Gastrocnemius medialis (tissue), 4 donors: Measurements from ENCODE around the gene ETV6. TPM values are rescaled to one million over a fixed set of nuclear protein-coding genes. Genes with fewer than 3 reads are reported as not detected.

Source experiments
- ATAC-seq, 2 donors: fragments of 150-250 bp; one replicate each; pipeline ENCODE4 v1.9.1; 2016
- DNase-seq, 2 donors: peaks; one replicate each; pipeline ENCODE4 v3.0.0-alpha.2; 2019
- H3K27ac ChIP-seq, 4 donors: fragments of 200-600 bp; sonication (generic); 1 replicate in 1 of 4; 2 replicates in 3 of 4; pipeline ENCODE4 v1.5.1; 2016 to 2018; ENCODE audit warnings: mild to moderate bottlenecking in 2 of 4, moderate library complexity in 1 of 4
- H3K27me3 ChIP-seq, 3 donors: fragments of 200-600 bp; sonication (generic) in 2 of 3; 1 replicate in 1 of 3; 2 replicates in 2 of 3; pipeline versions ENCODE4 v1.5.1 to v1.6.0; 2016 to 2019; ENCODE audit warnings: mild to moderate bottlenecking in 1 of 3, moderate library complexity in 1 of 3
- H3K36me3 ChIP-seq, 2 donors: fragments of 200-600 bp; sonication (generic) in 1 of 2; one replicate each; pipeline ENCODE4 v1.5.1; 2017 to 2018
- H3K4me1 ChIP-seq, 2 donors: fragments of 200-600 bp; sonication (generic) in 1 of 2; one replicate each; pipeline ENCODE4 v1.5.1; 2016 to 2017; ENCODE audit warnings: mild to moderate bottlenecking in 2 of 2
- H3K4me3 ChIP-seq, 4 donors: fragments of 200-600 bp; sonication (generic) in 3 of 4; 1 replicate in 1 of 4; 2 replicates in 3 of 4; pipeline ENCODE4 v1.5.1; 2016 to 2019; ENCODE audit warnings: mild to moderate bottlenecking in 2 of 4
- H3K9me3 ChIP-seq, 3 donors: fragments of 200-600 bp; sonication (generic) in 2 of 3; 1 replicate in 1 of 3; 2 replicates in 2 of 3; pipeline ENCODE4 v1.5.1; 2016 to 2019
- POLR2A ChIP-seq, 2 donors: fragments of 450-650 bp; IDR thresholded peaks; one replicate each; pipeline ENCODE4 v1.6.1; 2017; ENCODE audit warnings: antibody characterized with exemption in 2 of 2, mild to moderate bottlenecking in 2 of 2, moderate library complexity in 2 of 2
- in situ Hi-C, 4 donors: fragments of 200-750 bp; cut with MboI; loops; one replicate each; pipeline versions ENCODE4 v1.15.0 to v1.8.0; 2017; ENCODE audit warnings: low sequenced_read_pairs in 4 of 4
- intact Hi-C: fragments of 100-400 bp; cut with DNase I; formaldehyde crosslinking; loops from one replicate; pipeline ENCODE4 v1.15.1; 2023; ENCODE audit warnings: low total_unique reads
- total RNA-seq, 4 donors: library from RNA; depleted of rRNA; stranded (reverse); fragments of >200 nt; gene quantifications; one replicate each; pipeline versions ENCODE4 v1.1.0 to v1.2.3, GENCODE V29; 2016
- TF ChIP-seq, protein P1 (sequence below), 5 experiments: fragments of 450-650 bp in 3 of 5; fragments of 200-600 bp in 2 of 5; sonication (generic) in 2 of 5; IDR thresholded peaks in 4 of 5; conservative IDR thresholded peaks in 1 of 5; 1 replicate in 4 of 5; 2 replicates in 1 of 5; pipeline ENCODE4 v1.5.1; 2016 to 2019; ENCODE audit warnings: antibody characterized with exemption in 5 of 5, mild to moderate bottlenecking in 3 of 5, moderate library complexity in 3 of 5

Gene ETV6
- total RNA-seq, 4 donors from 2014 or later, result 2.8 to 5.9 (median 3.3) TPM

DNA sequence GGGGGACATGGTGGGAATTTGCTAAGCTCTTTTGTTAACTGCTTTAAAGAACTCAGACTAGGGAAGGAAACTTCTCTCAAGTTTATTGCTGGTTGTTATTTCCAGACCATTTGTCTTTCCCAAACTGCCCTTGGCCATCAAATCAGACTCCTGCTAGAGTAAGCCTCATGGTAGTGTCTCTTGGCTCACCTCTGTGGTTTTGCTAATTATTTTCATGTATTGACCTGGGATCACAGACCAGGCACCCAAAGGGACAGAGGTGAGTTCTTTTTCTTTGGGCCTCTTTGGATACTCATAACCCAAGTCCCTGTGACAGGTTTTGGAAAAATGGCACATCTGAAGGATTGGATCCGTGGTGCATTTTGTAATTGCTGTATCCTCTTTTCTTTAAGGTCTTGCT lies 11.2 kb downstream of the ETV6 start:
- ATAC-seq (no peak), DNase-seq (no peak)
- Histone ChIP-seq H3K9me3 (no peaks in the 10 kb centered on the region), H3K4me1 (peaks cover 44 to 54% of the 10 kb centered on the region in 2 donors), H3K36me3 (no peaks in the 10 kb centered on the region), H3K27ac (no peak overlapping the region), H3K4me3 (no peak overlapping the region), H3K27me3 (no peaks in the 10 kb centered on the region)
- TF ChIP-seq POLR2A (IDR thresholded peaks at IDR 0.05), result no peak
- TF ChIP-seq, protein P1, sequence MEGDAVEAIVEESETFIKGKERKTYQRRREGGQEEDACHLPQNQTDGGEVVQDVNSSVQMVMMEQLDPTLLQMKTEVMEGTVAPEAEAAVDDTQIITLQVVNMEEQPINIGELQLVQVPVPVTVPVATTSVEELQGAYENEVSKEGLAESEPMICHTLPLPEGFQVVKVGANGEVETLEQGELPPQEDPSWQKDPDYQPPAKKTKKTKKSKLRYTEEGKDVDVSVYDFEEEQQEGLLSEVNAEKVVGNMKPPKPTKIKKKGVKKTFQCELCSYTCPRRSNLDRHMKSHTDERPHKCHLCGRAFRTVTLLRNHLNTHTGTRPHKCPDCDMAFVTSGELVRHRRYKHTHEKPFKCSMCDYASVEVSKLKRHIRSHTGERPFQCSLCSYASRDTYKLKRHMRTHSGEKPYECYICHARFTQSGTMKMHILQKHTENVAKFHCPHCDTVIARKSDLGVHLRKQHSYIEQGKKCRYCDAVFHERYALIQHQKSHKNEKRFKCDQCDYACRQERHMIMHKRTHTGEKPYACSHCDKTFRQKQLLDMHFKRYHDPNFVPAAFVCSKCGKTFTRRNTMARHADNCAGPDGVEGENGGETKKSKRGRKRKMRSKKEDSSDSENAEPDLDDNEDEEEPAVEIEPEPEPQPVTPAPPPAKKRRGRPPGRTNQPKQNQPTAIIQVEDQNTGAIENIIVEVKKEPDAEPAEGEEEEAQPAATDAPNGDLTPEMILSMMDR (IDR thresholded peaks at IDR 0.05 in 4 of 5, conservative IDR thresholded peaks at IDR 0.05 in 1 of 5), result no peak
- in situ Hi-C loops, result no loop called here
- intact Hi-C loops, result no loop called here

DNA sequence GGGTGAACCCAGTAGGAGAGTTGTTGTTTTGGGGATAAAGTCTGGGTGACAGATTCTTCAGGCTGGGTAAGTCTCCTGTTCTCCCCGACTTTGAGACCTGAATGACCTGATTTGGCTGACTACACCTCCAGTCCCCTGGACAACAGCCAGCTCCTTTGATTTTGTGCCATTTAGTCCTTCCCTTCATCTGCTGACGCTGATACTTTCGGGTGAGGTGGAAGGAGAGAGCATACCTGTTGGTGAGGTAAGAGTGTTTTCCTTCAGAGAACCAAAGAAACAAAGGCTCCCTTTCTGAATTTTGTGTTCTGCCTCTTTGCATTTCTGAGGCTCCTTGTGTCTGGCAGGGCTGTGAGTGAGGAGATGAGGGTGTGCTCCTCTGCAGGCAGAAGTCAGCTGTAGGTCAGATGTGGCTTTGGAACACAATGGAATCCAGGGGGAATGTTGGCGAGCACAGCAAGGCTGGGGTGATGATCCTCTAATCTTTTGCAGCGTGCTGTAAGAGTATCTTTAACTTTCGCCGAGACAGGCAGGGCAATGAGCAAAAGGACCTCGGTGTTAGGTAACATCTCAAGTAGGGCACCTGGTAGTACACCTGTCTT lies 12.1 kb downstream of the ETV6 start:
- in situ Hi-C loops (no loop called here), intact Hi-C loops (no loop called here)
- DNase-seq (peak in 1 of 2 donors; percentile 24), ATAC-seq (peak; percentile 29 to 32)
- H3K9me3 ChIP-seq, result no peaks in the 10 kb centered on the region
- peak overlapping the region in 2 of 4 donors; percentile 79 for H3K27ac ChIP-seq
- no peaks in the 10 kb centered on the region for H3K27me3 ChIP-seq
- peaks cover 44 to 57% of the 10 kb centered on the region in 2 donors for H3K4me1 ChIP-seq
- no peaks in the 10 kb centered on the region for H3K36me3 ChIP-seq
- no peak for TF ChIP-seq POLR2A (IDR thresholded peaks at IDR 0.05)
- TF ChIP-seq, protein P1 (IDR thresholded peaks at IDR 0.05 in 4 of 5, conservative IDR thresholded peaks at IDR 0.05 in 1 of 5), result no peak
- no peak overlapping the region for H3K4me3 ChIP-seq

DNA sequence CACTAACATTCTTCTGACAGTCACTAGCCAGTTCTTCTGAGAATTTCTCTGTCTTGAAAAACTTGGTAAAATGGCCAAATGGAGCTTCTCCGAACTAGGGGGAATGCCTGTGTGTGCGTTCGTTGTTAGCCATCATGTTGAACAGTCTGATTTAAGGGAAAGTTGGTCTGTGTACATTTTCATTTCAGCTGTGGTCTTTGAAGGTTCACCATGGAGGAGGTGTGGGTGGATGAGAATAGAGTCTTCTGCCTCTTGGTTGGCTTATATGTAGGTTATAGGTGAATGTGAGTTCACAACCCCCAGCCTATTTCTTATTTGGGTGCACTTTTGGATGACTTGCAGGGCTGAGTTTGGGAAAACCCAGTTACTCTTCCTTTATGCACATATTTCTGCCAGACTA lies 12.9 kb downstream of the ETV6 start:
- Histone ChIP-seq H3K27ac (peak overlapping the region; percentile 10 to 79 (median 78)), H3K36me3 (no peaks in the 10 kb centered on the region), H3K27me3 (no peaks in the 10 kb centered on the region), H3K9me3 (no peaks in the 10 kb centered on the region), H3K4me3 (no peak overlapping the region), H3K4me1 (peaks cover 44 to 57% of the 10 kb centered on the region in 2 donors)
- in situ Hi-C loops, result no loop called here
- ATAC-seq (no peak), DNase-seq (no peak)
- TF ChIP-seq POLR2A (IDR thresholded peaks at IDR 0.05), result no peak
- TF ChIP-seq, protein P1 (IDR thresholded peaks at IDR 0.05 in 4 of 5, conservative IDR thresholded peaks at IDR 0.05 in 1 of 5), result no peak
- intact Hi-C loops, result no loop called here

DNA sequence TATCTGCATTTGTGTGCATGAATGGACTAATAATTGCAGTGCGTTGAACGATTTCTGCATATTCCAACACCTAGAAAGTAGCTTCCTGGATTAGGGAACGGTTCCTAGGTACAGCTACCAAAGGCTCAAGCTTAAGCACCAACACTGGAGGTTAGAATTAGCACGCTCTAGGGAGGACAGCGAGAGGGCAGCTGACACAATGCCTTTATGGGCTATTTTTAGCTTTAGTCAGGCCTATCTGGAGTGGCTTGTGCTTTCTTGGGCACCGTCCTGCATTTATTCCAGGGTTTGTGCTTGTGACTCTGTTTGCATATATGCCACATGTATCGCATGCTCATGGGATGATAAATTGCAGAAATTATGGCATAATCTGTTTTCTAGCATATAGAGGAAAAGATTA lies 13.7 kb downstream of the ETV6 start:
- peak; percentile 96 to 99 for ATAC-seq
- no peak for TF ChIP-seq POLR2A (IDR thresholded peaks at IDR 0.05)
- TF ChIP-seq, protein P1 (IDR thresholded peaks at IDR 0.05 in 4 of 5, conservative IDR thresholded peaks at IDR 0.05 in 1 of 5), result no peak
- no peak overlapping the region for H3K4me3 ChIP-seq

More for the DNA sequence above, 13.7 kb downstream of the ETV6 start:
- in situ Hi-C loops (no loop called here), intact Hi-C loops (no loop called here)
- H3K4me1 ChIP-seq, result peaks cover 44 to 57% of the 10 kb centered on the region in 2 donors
- peak overlapping the region; percentile 76 to 79 (median 78) for H3K27ac ChIP-seq
- peak; percentile 63 to 70 for DNase-seq
- H3K36me3 ChIP-seq, result no peaks in the 10 kb centered on the region
- H3K27me3 ChIP-seq, result no peaks in the 10 kb centered on the region
- H3K9me3 ChIP-seq, result no peaks in the 10 kb centered on the region
